HCT116 (cell line): Measurements from ENCODE around the gene SLC25A22. TPM values are rescaled to one million over a fixed set of nuclear protein-coding genes. Genes with fewer than 3 reads are reported as not detected.

Experiments used
- ATAC-seq: fragments of 200-7000 bp; cut with Tn5 transposase; 2 replicates; pipeline ENCODE4 v1.9.1; 2020; ENCODE audit warnings: mild to moderate bottlenecking, moderate library complexity
- BruUV-seq: library from RNA; stranded (reverse); fragments of 400-500 nt; replicated peaks from 2 replicates; lab custom pipeline; 2021; lab: Mats Ljungman, UMichigan
- CTCF ChIA-PET: fragments of 300-600 bp; sonication (Branson Sonifier 250); formaldehyde crosslinking; loops from one replicate; lab custom pipeline; 2021; ENCODE audit warnings: antibody characterized with exemption; lab: Charles Lee
- POLR2A ChIA-PET: fragments of 300-600, 350-600 bp; sonication (Branson Sonifier 250); formaldehyde crosslinking; loops from one replicate; lab custom pipeline; 2021; ENCODE audit warnings: antibody characterized with exemption; lab: Charles Lee
- RAD21 ChIA-PET, 2 experiments: fragments of 300-600 bp; sonication (Branson Sonifier 250); formaldehyde crosslinking; loops; one replicate each; lab custom pipeline; 2023; ENCODE audit warnings: low total read pairs in 2 of 2; ENCODE audit not compliant: uncharacterized antibody in 2 of 2, unreplicated experiment in 2 of 2, low non-redundant PET in 1 of 2; lab: Charles Lee
- DNase-seq: peaks from one replicate; pipeline ENCODE4 v3.0.0-alpha.2; 2010; ENCODE audit warnings: low read depth, low spot score
- H2AFZ ChIP-seq: fragments of 200-600 bp; shearing (Covaris generic), sonication (generic); 2 replicates; pipeline ENCODE4 v1.6.1; 2017; ENCODE audit warnings: low read depth, mixed run types, mixed read lengths, antibody characterized with exemption, low read length; ENCODE audit not compliant: poor library complexity, severe bottlenecking
- H3K27ac ChIP-seq: 2 replicates; pipeline ENCODE4 v1.5.1; 2012; ENCODE audit warnings: low read depth, low read length
- H3K27me3 ChIP-seq: fragments of 200-600 bp; sonication (generic); 2 replicates; pipeline ENCODE4 v1.6.1; 2016; ENCODE audit warnings: mixed run types, low read length, mixed read lengths; ENCODE audit not compliant: insufficient read depth
- H3K36me3 ChIP-seq, 2 experiments: fragments of 200-500 bp in 1 of 2; fragments of 200-600 bp in 1 of 2; sonication (Bioruptor generic) in 1 of 2; sonication (generic) in 1 of 2; 2 replicates each; pipeline versions ENCODE4 v1.5.1 to v1.6.1; 2014 to 2016; ENCODE audit warnings: low read length in 2 of 2, inconsistent platforms in 1 of 2, mixed read lengths in 1 of 2, mixed run types in 1 of 2; ENCODE audit not compliant: insufficient read depth in 2 of 2, control insufficient read depth in 1 of 2
- H3K4me1 ChIP-seq, 2 experiments: fragments of 200-600 bp in 1 of 2; sonication (generic) in 1 of 2; 2 replicates each; pipeline versions ENCODE4 v1.5.1 to v1.6.1; 2012 to 2017; ENCODE audit warnings: low read length in 2 of 2, inconsistent platforms in 1 of 2, mild to moderate bottlenecking in 1 of 2, mixed read lengths in 1 of 2, mixed run types in 1 of 2, moderate library complexity in 1 of 2; ENCODE audit not compliant: insufficient read depth in 2 of 2, control insufficient read depth in 1 of 2
- H3K4me2 ChIP-seq: fragments of 200-600 bp; sonication (generic); 2 replicates; pipeline ENCODE4 v1.6.1; 2017; ENCODE audit warnings: mixed run types, low read length, mixed read lengths
- H3K4me3 ChIP-seq, 2 experiments: fragments of 200-600 bp in 1 of 2; sonication (generic) in 1 of 2; replicated peaks in 1 of 2; 2 replicates each; pipeline ENCODE4 v1.5.1; 2011 to 2016; ENCODE audit warnings: low read length in 2 of 2, control low read depth in 1 of 2, low read depth in 1 of 2, mild to moderate bottlenecking in 1 of 2, mixed read lengths in 1 of 2, mixed run types in 1 of 2
- H3K79me2 ChIP-seq: fragments of 200-600 bp; sonication (generic); 2 replicates; pipeline ENCODE4 v1.6.1; 2017; ENCODE audit warnings: mild to moderate bottlenecking, mixed run types, low read length, moderate library complexity, mixed read lengths; ENCODE audit not compliant: insufficient read depth
- H3K9ac ChIP-seq: fragments of 200-600 bp; sonication (generic); 2 replicates; pipeline ENCODE4 v1.6.1; 2016; ENCODE audit warnings: low read length, mixed read lengths
- H3K9me2 ChIP-seq: fragments of 200-600 bp; sonication (generic), shearing (Covaris generic); 2 replicates; pipeline ENCODE4 v1.6.1; 2017; ENCODE audit warnings: mixed run types, mild to moderate bottlenecking, moderate library complexity; ENCODE audit not compliant: insufficient read depth
- H3K9me3 ChIP-seq, 2 experiments: fragments of 200-500 bp in 1 of 2; fragments of 200-600 bp in 1 of 2; sonication (Bioruptor generic) in 1 of 2; sonication (generic) in 1 of 2; 2 replicates each; pipeline ENCODE4 v1.6.1; 2014 to 2017; ENCODE audit warnings: low read length in 2 of 2, mixed read lengths in 2 of 2, inconsistent platforms in 1 of 2, low read depth in 1 of 2, mild to moderate bottlenecking in 1 of 2, mixed run types in 1 of 2, moderate library complexity in 1 of 2; ENCODE audit not compliant: control insufficient read depth in 1 of 2, insufficient read depth in 1 of 2
- H4K20me1 ChIP-seq: fragments of 200-600 bp; sonication (generic), shearing (Covaris generic); 2 replicates; pipeline ENCODE4 v1.6.1; 2017; ENCODE audit warnings: mixed run types, mild to moderate bottlenecking, moderate library complexity; ENCODE audit not compliant: insufficient read depth
- ELF1 ChIP-seq: IDR thresholded peaks from 2 replicates; pipeline ENCODE4 v1.6.1; 2012; ENCODE audit warnings: low read depth, borderline replicate concordance
- EZH2 ChIP-seq: fragments of 200-600 bp; sonication (generic); IDR thresholded peaks from 2 replicates; pipeline ENCODE4 v1.6.1; 2017; ENCODE audit warnings: antibody characterized with exemption, mixed run types
- JUND ChIP-seq: IDR thresholded peaks from 2 replicates; pipeline ENCODE4 v1.6.1; 2012
- POLR2AphosphoS5 ChIP-seq: IDR thresholded peaks from 2 replicates; pipeline ENCODE4 v1.6.1; 2011; ENCODE audit warnings: mild to moderate bottlenecking, low read depth, low read length, moderate library complexity
- RAD21 ChIP-seq: IDR thresholded peaks from 2 replicates; pipeline ENCODE4 v1.6.1; 2012; ENCODE audit warnings: low read depth, mild to moderate bottlenecking
- TCF7L2 ChIP-seq: IDR thresholded peaks from 2 replicates; pipeline ENCODE4 v1.7.0; 2011; ENCODE audit warnings: borderline replicate concordance, inconsistent platforms; ENCODE audit not compliant: insufficient read depth, insufficient read length; ENCODE audit errors: extremely low read depth
- ZFX ChIP-seq: fragments of 450-650 bp; IDR thresholded peaks from 2 replicates; pipeline ENCODE4 v1.6.1; 2017
- ZNF274 ChIP-seq: fragments of 200-500 bp; sonication (Bioruptor generic); IDR thresholded peaks from 2 replicates; pipeline ENCODE4 v1.6.1; 2014; ENCODE audit warnings: mild to moderate bottlenecking, low read depth, low read length, inconsistent platforms
- intact Hi-C: fragments of 100-400 bp; cut with micrococcal nuclease; formaldehyde crosslinking; loops from 2 replicates; pipeline ENCODE4 v1.10.0; 2022
- total RNA-seq: library from RNA; stranded (reverse); gene quantifications from one replicate; pipeline ENCODE4 v1.2.1, GENCODE V29; 2021; ENCODE audit not compliant: unreplicated experiment
- TF ChIP-seq, protein P1 (sequence below), 3 experiments: fragments of 200-600 bp in 1 of 3; sonication (generic) in 1 of 3; IDR thresholded peaks in 2 of 3; conservative IDR thresholded peaks in 1 of 3; 2 replicates each; pipeline ENCODE4 v1.5.1; 2012 to 2017; ENCODE audit warnings: low read depth in 2 of 3, low read length in 2 of 3, antibody characterized with exemption in 1 of 3, borderline replicate concordance in 1 of 3, control low read depth in 1 of 3, mild to moderate bottlenecking in 1 of 3, mixed read lengths in 1 of 3, mixed run types in 1 of 3, moderate library complexity in 1 of 3; ENCODE audit not compliant: insufficient read depth in 1 of 3
- TF ChIP-seq, protein P2 (sequence below): IDR thresholded peaks from 2 replicates; pipeline ENCODE4 v1.6.1; 2012
- TF ChIP-seq, protein P3 (sequence below): IDR thresholded peaks from 2 replicates; pipeline ENCODE4 v1.6.1; 2011; ENCODE audit warnings: mild to moderate bottlenecking, low read length, moderate library complexity; ENCODE audit not compliant: insufficient replicate concordance; ENCODE audit errors: extremely low read depth

Gene SLC25A22
- total RNA-seq, 1 experiment from 2014 or later: 62.0 TPM

DNA sequence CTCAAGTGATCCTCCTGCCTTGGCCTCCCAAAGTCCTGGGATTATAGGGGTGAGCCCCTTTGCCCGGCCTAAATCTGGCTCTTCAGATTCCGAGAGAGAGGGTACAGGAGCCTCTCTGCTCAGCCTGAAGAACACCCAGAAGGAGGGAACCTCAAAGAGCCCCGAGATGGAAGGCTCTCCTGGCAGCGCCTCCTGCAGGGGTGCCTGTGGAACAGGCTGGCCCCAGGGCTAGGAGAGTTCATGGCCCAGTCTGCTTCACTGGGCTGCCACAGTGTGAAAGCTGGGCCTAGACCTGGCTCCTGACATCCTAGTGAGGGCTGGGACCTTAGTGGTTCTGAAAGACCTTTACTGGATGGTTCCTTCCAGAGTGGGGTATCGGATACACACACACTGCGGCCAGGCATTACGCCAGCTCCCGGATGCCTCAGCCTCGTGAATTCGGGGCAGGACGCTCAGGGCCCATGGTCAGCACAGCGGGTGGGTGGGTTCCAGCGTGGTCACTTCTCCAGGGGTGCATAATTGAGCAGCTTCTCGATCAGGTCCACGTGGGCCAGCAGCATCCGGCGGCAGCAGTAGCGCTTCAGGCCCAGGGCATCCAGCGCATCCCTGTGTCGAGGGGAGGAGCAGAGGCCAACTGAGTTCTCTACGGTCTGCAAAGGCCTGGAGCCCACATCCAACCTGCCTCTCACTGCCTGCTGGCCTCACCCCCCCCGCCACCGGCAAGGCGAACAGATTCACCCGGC is 42.0 kb upstream of the SLC25A22 start:
- H3K9ac ChIP-seq: peak overlapping the region; percentile 99
- no peaks in the 10 kb centered on the region for H3K27me3 ChIP-seq
- peaks cover 74% of the 10 kb centered on the region for H3K79me2 ChIP-seq
- ATAC-seq: peak; percentile 10; the same call in 1 of the 2 replicates
- intact Hi-C loops: loop anchor here (5.0 kb wide), 1 partner anchor 33 kb away; the partner anchor contains the start of genes PIDD1 and RPLP2
- H2AFZ ChIP-seq: no peak overlapping the region
- TF ChIP-seq, protein P1, sequence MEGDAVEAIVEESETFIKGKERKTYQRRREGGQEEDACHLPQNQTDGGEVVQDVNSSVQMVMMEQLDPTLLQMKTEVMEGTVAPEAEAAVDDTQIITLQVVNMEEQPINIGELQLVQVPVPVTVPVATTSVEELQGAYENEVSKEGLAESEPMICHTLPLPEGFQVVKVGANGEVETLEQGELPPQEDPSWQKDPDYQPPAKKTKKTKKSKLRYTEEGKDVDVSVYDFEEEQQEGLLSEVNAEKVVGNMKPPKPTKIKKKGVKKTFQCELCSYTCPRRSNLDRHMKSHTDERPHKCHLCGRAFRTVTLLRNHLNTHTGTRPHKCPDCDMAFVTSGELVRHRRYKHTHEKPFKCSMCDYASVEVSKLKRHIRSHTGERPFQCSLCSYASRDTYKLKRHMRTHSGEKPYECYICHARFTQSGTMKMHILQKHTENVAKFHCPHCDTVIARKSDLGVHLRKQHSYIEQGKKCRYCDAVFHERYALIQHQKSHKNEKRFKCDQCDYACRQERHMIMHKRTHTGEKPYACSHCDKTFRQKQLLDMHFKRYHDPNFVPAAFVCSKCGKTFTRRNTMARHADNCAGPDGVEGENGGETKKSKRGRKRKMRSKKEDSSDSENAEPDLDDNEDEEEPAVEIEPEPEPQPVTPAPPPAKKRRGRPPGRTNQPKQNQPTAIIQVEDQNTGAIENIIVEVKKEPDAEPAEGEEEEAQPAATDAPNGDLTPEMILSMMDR (IDR thresholded peaks at IDR 0.05 in 2 of 3, conservative IDR thresholded peaks at IDR 0.05 in 1 of 3; ENCODE audit: borderline replicate concordance in 1 of 3, insufficient read depth in 1 of 3, low read depth in 2 of 3, low read length in 2 of 3): peak in 2 of 3 experiments; percentile 70 to 72; a peak in 4 of 6 replicates
- TF ChIP-seq JUND: no peak
- no peak for TF ChIP-seq POLR2AphosphoS5
- TF ChIP-seq, protein P2, sequence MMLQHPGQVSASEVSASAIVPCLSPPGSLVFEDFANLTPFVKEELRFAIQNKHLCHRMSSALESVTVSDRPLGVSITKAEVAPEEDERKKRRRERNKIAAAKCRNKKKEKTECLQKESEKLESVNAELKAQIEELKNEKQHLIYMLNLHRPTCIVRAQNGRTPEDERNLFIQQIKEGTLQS: no peak
- peak overlapping the region; percentile 92 for H3K4me2 ChIP-seq
- peak overlapping the region; percentile 97 for H3K27ac ChIP-seq
- BruUV-seq: no TSS peak
- peaks cover 17% of the 10 kb centered on the region; the same call in 1 of the 2 replicates for H4K20me1 ChIP-seq
- no peaks in the 10 kb centered on the region for H3K9me2 ChIP-seq
- no peak for DNase-seq
- peak overlapping the region; percentile 66 to 98 for H3K4me3 ChIP-seq
- H3K4me1 ChIP-seq: peaks cover 33 to 73% of the 10 kb centered on the region in 2 experiments
- CTCF ChIA-PET: no interaction called here
- POLR2A ChIA-PET: interaction anchor here (0.5 to 0.7 kb wide), 2 partner anchors 11 to 20 kb away, joined by 3 read pairs; no protein-coding TSS in a partner anchor
- RAD21 ChIA-PET: no interaction called here
- no peaks in the 10 kb centered on the region for H3K9me3 ChIP-seq
- peaks cover 3 to 44% of the 10 kb centered on the region in 2 experiments; a peak in 3 of 4 replicates for H3K36me3 ChIP-seq

- H3K9me3 ChIP-seq: no peaks in the 10 kb centered on the region
- H2AFZ ChIP-seq: no peak overlapping the region
- intact Hi-C loops: no loop called here
- H3K27me3 ChIP-seq: no peaks in the 10 kb centered on the region
- H3K9me2 ChIP-seq: no peaks in the 10 kb centered on the region
- peaks cover 3 to 44% of the 10 kb centered on the region in 2 experiments; a peak in 3 of 4 replicates for H3K36me3 ChIP-seq
- H3K4me3 ChIP-seq: no peak overlapping the region
- no peak for DNase-seq
- RAD21 ChIA-PET: no interaction called here
- POLR2A ChIA-PET: no interaction called here
- peaks cover 31 to 73% of the 10 kb centered on the region in 2 experiments for H3K4me1 ChIP-seq
- peaks cover 22% of the 10 kb centered on the region; the same call in 1 of the 2 replicates for H4K20me1 ChIP-seq
- CTCF ChIA-PET: no interaction called here
- H3K9ac ChIP-seq: peak overlapping the region; percentile 42
- no TSS peak for BruUV-seq
- peaks cover 79% of the 10 kb centered on the region for H3K79me2 ChIP-seq
- peak overlapping the region; percentile 92 for H3K4me2 ChIP-seq
- H3K27ac ChIP-seq: peak overlapping the region; percentile 97
- no peak for ATAC-seq
- TF ChIP-seq ELF1 (no peak), RAD21 (no peak), POLR2AphosphoS5 (no peak; the same call in 1 of the 2 replicates), TCF7L2 (no peak), ZFX (no peak), EZH2 (no peak), JUND (no peak), ZNF274 (no peak)
- TF ChIP-seq, protein P3, sequence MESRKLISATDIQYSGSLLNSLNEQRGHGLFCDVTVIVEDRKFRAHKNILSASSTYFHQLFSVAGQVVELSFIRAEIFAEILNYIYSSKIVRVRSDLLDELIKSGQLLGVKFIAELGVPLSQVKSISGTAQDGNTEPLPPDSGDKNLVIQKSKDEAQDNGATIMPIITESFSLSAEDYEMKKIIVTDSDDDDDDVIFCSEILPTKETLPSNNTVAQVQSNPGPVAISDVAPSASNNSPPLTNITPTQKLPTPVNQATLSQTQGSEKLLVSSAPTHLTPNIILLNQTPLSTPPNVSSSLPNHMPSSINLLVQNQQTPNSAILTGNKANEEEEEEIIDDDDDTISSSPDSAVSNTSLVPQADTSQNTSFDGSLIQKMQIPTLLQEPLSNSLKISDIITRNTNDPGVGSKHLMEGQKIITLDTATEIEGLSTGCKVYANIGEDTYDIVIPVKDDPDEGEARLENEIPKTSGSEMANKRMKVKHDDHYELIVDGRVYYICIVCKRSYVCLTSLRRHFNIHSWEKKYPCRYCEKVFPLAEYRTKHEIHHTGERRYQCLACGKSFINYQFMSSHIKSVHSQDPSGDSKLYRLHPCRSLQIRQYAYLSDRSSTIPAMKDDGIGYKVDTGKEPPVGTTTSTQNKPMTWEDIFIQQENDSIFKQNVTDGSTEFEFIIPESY: no peak
Measured at GRCh38 chr11:839280-839623, 41.2 kb upstream of the SLC25A22 start.
